GM12872 (cell line): ENCODE data around the gene ZRANB2.

ENCODE experiments used
- TF ChIP-seq, protein P1 (sequence below): IDR thresholded peaks from 3 replicates; pipeline ENCODE4 v1.5.1; 2011; ENCODE audit warnings: low read depth, mild to moderate bottlenecking, low read length, moderate library complexity; ENCODE audit not compliant: insufficient read depth

ZRANB2 gene, protein sequence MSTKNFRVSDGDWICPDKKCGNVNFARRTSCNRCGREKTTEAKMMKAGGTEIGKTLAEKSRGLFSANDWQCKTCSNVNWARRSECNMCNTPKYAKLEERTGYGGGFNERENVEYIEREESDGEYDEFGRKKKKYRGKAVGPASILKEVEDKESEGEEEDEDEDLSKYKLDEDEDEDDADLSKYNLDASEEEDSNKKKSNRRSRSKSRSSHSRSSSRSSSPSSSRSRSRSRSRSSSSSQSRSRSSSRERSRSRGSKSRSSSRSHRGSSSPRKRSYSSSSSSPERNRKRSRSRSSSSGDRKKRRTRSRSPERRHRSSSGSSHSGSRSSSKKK

DNA sequence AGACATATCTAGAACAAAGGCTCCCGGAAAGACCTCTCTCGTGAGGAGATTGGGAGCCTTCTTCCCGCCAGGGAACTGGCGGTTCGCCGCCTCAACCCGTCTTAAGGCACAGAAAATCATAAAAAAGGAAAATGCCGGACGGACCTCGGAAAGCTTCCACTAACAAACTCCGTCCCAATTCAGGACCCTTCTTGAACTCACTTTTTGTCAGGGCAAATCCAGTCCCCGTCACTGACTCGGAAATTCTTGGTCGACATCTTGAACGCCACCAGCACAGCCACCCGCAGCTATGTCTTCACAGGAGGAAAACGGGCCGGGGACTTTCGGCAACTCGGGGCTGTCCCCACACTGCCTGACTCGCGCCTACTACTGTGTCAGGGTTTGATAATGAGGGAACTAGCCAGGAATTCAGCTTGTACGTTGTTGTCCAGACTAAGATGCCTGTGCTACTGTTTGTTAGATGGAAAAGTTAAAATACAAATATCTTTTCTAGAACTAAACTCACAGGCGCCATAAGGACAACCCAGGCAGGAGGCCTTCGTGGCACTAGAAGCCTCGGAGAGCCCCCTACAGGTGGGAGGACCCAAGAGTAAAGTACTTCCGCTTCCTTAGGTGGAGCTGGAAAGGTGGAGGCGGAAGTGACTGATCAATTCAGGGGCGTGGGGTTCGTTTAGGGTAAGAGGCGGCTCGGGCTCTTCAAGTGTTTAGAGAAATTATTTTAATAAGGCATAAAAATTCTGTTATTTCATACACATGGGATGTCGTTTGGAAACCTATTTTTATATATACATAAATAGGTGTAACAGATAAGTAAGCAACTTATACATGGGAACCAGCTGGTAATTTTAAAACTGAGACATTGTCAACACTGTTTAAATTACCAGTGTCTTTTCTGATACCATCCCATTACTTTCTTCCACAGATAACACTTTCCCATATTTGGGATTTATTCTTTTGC is at the start of gene ZRANB2:
TSS of gene ZRANB2 (minus strand) at position 297 of the 958 bp plus-strand sequence. CDS start at position 257, 40 bp downstream.
- TF ChIP-seq, protein P1, sequence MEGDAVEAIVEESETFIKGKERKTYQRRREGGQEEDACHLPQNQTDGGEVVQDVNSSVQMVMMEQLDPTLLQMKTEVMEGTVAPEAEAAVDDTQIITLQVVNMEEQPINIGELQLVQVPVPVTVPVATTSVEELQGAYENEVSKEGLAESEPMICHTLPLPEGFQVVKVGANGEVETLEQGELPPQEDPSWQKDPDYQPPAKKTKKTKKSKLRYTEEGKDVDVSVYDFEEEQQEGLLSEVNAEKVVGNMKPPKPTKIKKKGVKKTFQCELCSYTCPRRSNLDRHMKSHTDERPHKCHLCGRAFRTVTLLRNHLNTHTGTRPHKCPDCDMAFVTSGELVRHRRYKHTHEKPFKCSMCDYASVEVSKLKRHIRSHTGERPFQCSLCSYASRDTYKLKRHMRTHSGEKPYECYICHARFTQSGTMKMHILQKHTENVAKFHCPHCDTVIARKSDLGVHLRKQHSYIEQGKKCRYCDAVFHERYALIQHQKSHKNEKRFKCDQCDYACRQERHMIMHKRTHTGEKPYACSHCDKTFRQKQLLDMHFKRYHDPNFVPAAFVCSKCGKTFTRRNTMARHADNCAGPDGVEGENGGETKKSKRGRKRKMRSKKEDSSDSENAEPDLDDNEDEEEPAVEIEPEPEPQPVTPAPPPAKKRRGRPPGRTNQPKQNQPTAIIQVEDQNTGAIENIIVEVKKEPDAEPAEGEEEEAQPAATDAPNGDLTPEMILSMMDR, result peak; percentile 57

DNA sequence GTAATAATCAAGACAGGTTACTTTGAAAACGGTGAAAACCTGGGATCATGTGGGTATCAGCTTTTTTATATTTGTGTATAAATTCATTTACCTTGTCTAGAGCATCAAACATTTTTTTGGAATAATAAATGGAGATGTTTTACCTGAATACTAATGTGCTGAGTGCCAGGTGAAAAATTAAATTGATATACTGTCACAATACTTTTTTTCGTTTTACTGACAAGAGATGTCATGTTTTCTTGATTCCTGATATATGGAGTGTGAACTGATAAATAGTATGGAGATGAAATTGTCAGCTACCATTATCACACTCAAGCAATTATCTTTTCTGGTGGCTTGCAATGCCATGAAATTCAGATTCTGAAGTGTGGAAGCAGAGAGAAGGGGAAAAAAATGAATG is 47.2 kb upstream of the ZRANB2 start:
- TF ChIP-seq, protein P1, result no peak

DNA sequence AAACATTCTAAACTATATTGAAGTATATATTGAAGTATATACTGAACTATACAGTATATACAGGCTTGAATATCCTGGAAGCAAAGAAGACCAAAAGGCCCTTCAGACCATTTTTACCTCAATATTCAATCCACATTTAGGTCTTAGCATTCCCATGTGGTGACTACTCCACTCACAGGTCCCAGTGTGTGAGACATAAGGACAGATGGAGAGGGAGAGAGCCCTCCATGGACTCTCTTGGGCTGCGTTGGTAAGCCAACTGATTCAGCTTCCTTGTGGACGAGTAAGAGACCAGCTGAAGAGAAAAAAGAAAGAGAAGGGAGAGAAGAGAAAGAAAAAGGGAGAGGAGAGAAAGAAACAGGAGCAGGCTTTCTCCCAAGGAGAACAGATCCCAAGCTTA is 37.3 kb upstream of the ZRANB2 start:
- TF ChIP-seq, protein P1, result no peak

DNA sequence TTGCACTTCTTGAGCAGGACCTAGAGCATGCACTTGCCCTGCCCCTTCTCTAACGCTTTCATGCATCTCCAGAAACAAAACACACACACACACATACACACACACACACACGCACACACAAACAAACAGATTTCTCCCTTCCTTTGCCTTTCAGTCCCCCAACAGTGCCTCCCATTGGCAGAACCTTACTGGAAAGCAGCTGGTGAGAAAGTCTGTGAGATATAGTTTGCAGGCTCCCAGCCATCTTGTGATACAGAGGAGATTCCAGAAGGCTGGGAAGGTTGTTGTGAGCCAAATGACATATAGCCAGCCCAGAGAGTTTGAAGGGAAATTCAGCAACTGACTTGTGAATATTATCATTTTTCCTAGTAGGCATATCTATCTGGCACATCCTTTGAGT is 35.9 kb upstream of the ZRANB2 start:
- TF ChIP-seq, protein P1, result no peak

DNA sequence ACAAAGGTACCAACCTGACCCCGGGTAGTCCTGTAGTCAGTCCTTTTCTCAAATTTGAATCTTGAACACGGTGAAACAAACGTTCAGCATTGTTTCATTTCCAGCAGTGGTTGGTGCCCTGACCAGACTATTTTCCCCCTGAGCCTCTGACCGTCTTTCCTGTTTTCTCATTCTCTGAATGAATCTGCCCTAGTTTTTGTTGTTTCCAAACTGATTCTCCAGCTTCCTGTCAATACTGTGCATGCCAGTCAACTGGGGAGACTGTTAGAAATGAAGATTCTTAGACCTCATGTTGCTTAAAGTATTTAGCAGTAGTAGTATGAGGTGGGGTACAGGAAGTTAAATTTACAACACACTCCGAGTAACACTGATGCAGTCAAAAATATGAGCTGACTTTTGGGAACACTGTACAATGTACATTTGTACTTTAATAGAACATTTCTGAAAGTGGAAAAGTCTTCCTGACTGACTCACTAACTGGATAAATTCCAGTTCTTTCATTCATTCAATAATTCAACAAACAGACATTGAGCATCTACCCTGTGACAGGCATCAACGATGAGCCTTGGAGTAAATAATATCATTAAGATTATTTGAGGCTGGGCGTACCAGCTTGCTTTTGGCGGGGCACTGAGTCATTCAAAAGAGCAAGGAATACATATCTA is 26.0 kb upstream of the ZRANB2 start:
- TF ChIP-seq, protein P1, result no peak

DNA sequence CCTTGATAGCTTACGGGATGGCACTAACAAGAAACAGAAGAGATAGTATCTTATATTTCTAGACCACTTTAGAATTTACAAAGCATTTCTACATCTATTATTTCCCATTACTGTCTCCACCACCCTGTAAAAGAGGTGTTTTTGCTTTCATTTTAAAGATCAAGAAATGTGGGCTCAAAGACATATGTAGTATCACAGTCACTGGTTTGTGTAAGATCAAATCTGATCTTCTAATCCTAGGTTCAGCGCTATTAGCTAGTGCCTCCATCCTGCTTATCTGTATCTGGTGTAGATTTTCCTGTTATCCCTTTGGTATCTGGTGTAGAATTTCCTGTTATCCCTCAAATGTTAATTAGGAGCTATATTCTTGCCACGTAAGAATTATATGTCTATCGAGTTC is 23.6 kb upstream of the ZRANB2 start:
- TF ChIP-seq, protein P1, result no peak
